GM19240 (cell line): Measurements from ENCODE around the gene DHCR7.

ENCODE experiments used
- DNase-seq: peaks from one replicate; pipeline ENCODE4 v3.0.0; 2011; ENCODE audit warnings: low spot score; ENCODE audit not compliant: insufficient read length

DHCR7 gene

GRCh38 chr11:71384561-71384960 is 63.6 kb downstream of the DHCR7 start:
- no peak for DNase-seq
